GM12878 (cell line): ENCODE data around the gene FRAS1. TPM values are rescaled to one million over a fixed set of nuclear protein-coding genes. Genes with fewer than 3 reads are reported as not detected.

ENCODE experiments used
- ATAC-seq: fragments of 200-7000 bp; cut with Tn5 transposase; 3 replicates; pipeline ENCODE4 v1.9.1; 2020; ENCODE audit warnings: mild to moderate bottlenecking, moderate library complexity
- BruUV-seq: library from RNA; stranded (reverse); fragments of 400-500 nt; replicated peaks from 2 replicates; lab custom pipeline; 2021; lab: Mats Ljungman, UMichigan
- CTCF ChIA-PET: fragments of 300-600 bp; sonication (Branson Sonifier 250); formaldehyde crosslinking; extraction: SDS; loops from one replicate; lab custom pipeline; 2021; ENCODE audit warnings: inconsistent platforms; lab: Yijun Ruan, JAX
- POLR2A ChIA-PET: fragments of 350-600 bp; formaldehyde crosslinking; extraction: SDS; loops from one replicate; lab custom pipeline; 2021; ENCODE audit warnings: inconsistent platforms; lab: Charles Lee
- RAD21 ChIA-PET: fragments of 300-600 bp; sonication (Branson Sonifier 250); formaldehyde crosslinking; loops from one replicate; lab custom pipeline; 2023; ENCODE audit warnings: antibody characterized with exemption; ENCODE audit not compliant: unreplicated experiment; lab: Charles Lee
- SMC1A ChIA-PET: fragments of 300-600 bp; sonication (Branson Sonifier 250); formaldehyde crosslinking; loops from one replicate; lab custom pipeline; 2023; ENCODE audit not compliant: unreplicated experiment, uncharacterized antibody; lab: Charles Lee
- DNase-seq: peaks from one replicate; pipeline ENCODE4 v3.0.0-alpha.2; 2011; ENCODE audit warnings: low read depth, low spot score
- FAIRE-seq: peaks from 3 replicates; lab custom pipeline; 2011; peaks lifted over from hg19 to GRCh38; lab: Jason Lieb, UNC
- H2AFZ ChIP-seq: 2 replicates; pipeline ENCODE4 v1.6.0; 2011; ENCODE audit warnings: low read depth, low read length, control low read depth; ENCODE audit not compliant: control insufficient read depth
- H3K27ac ChIP-seq: 2 replicates; pipeline ENCODE4 v1.5.1; 2011; ENCODE audit warnings: control low read depth; ENCODE audit not compliant: control insufficient read depth, insufficient read depth
- H3K27me3 ChIP-seq, 2 experiments: replicated peaks in 1 of 2; 2 replicates each; pipeline versions ENCODE4 v1.6.0 to v1.6.1; 2011; ENCODE audit warnings: low read length in 1 of 2; ENCODE audit not compliant: control insufficient read depth in 2 of 2, insufficient read depth in 2 of 2
- H3K36me3 ChIP-seq, 2 experiments: 2 replicates each; pipeline ENCODE4 v1.5.1; 2011; ENCODE audit warnings: low read length in 1 of 2; ENCODE audit not compliant: control insufficient read depth in 2 of 2, insufficient read depth in 2 of 2
- H3K4me1 ChIP-seq: 2 replicates; pipeline ENCODE4 v1.6.1; 2011; ENCODE audit warnings: mild to moderate bottlenecking, low read length, moderate library complexity, mixed read lengths; ENCODE audit not compliant: control insufficient read depth, insufficient read depth
- H3K4me2 ChIP-seq: 2 replicates; pipeline ENCODE4 v1.6.0; 2011; ENCODE audit warnings: control low read depth; ENCODE audit not compliant: control insufficient read depth, insufficient read depth
- H3K4me3 ChIP-seq: fragments of 200-600 bp; sonication (generic); 2 replicates; pipeline ENCODE4 v1.5.1; 2016
- H3K79me2 ChIP-seq: 2 replicates; pipeline ENCODE4 v1.6.0; 2011; ENCODE audit warnings: low read length; ENCODE audit not compliant: control insufficient read depth, insufficient read depth
- H3K9ac ChIP-seq: 2 replicates; pipeline ENCODE4 v1.8.0; 2011; ENCODE audit warnings: low read length, control low read depth, mixed read lengths; ENCODE audit not compliant: control insufficient read depth, insufficient read depth
- H3K9me3 ChIP-seq: replicated peaks from 3 replicates; pipeline ENCODE4 v1.5.1; 2011; ENCODE audit warnings: mild to moderate bottlenecking, low read length; ENCODE audit not compliant: control insufficient read depth, insufficient read depth
- H4K20me1 ChIP-seq: 2 replicates; pipeline ENCODE4 v1.6.0; 2011; ENCODE audit not compliant: control insufficient read depth, insufficient read depth
- ATF3 ChIP-seq: IDR thresholded peaks from 2 replicates; pipeline ENCODE4 v1.6.1; 2011; ENCODE audit warnings: low read depth, mild to moderate bottlenecking, low read length, moderate library complexity, borderline replicate concordance; ENCODE audit errors: extremely low read depth
- E4F1 ChIP-seq: fragments of 450-650 bp; IDR thresholded peaks from 2 replicates; pipeline ENCODE4 v1.6.1; 2018; ENCODE audit warnings: borderline replicate concordance, mild to moderate bottlenecking; ENCODE audit not compliant: partially characterized antibody
- FOXK2 ChIP-seq: fragments of 450-650 bp; IDR thresholded peaks from 2 replicates; pipeline ENCODE4 v1.6.1; 2017; ENCODE audit warnings: mild to moderate bottlenecking, moderate library complexity
- HDGF ChIP-seq: fragments of 450-650 bp; IDR thresholded peaks from 2 replicates; pipeline ENCODE4 v1.6.1; 2016; ENCODE audit warnings: antibody characterized with exemption
- LARP7 ChIP-seq: fragments of 450-650 bp; IDR thresholded peaks from 2 replicates; pipeline ENCODE4 v1.6.1; 2017; ENCODE audit warnings: mild to moderate bottlenecking
- MTA3 ChIP-seq: IDR thresholded peaks from 2 replicates; pipeline ENCODE4 v1.6.1; 2012; ENCODE audit warnings: low read length, inconsistent platforms, borderline replicate concordance
- RAD21 ChIP-seq: IDR thresholded peaks from 2 replicates; pipeline ENCODE4 v1.6.1; 2011; ENCODE audit warnings: mild to moderate bottlenecking, low read depth, low read length, moderate library complexity; ENCODE audit not compliant: insufficient read depth
- SIN3A ChIP-seq: IDR thresholded peaks from 2 replicates; pipeline ENCODE4 v1.6.1; 2012; ENCODE audit warnings: low read depth, low read length, improper control_type of control experiment
- TCF3 ChIP-seq: IDR thresholded peaks from 2 replicates; pipeline ENCODE4 v1.6.1; 2012; ENCODE audit warnings: low read depth, mild to moderate bottlenecking, low read length, borderline replicate concordance; ENCODE audit not compliant: insufficient read depth
- WGBS: methylation state at CpG from one replicate; pipeline ENCODE4 v1.1.6; 2016; ENCODE audit warnings: low lambda C conversion rate; ENCODE audit not compliant: insufficient replicate concordance, insufficient coverage; ENCODE audit errors: missing lambda C conversion rate; 5-methylcytosine and 5-hydroxymethylcytosine counted together
- in situ Hi-C: fragments of 300-500 bp; cut with MboI; formaldehyde crosslinking; loops from 9 replicates; pipeline ENCODE4 v1.14.3; 2018; ENCODE audit warnings: mixed read lengths
- intact Hi-C: fragments of 100-400 bp; cut with micrococcal nuclease; formaldehyde crosslinking; loops from one replicate; pipeline ENCODE4 v1.14.2; 2022; ENCODE audit not compliant: unreplicated experiment
- polyA plus RNA-seq, 11 experiments: library from polyadenylated mRNA; depleted of rRNA in 4 of 11; unstranded in 6 of 11; stranded (reverse) in 5 of 11; fragments of >200 nt; fragmentation: Nextera tagmentation in 4 of 11; fragmentation: Illumina TruSeq in 1 of 11; extraction: Ambion mirVana in 4 of 11; extraction: Trizol in 1 of 11; gene quantifications; 1 replicate in 1 of 11; 2 replicates in 10 of 11; pipeline versions ENCODE4 v1.2.1 to v1.2.3, GENCODE V29; 2011 to 2016; ENCODE audit warnings: inconsistent platforms in 2 of 11, missing spikeins in 2 of 11, low read depth in 1 of 11
- total RNA-seq, 4 experiments: library from RNA; depleted of rRNA in 3 of 4; stranded (reverse); fragments of >200 nt in 3 of 4; fragmentation: Illumina TruSeq in 1 of 4; extraction: Trizol in 1 of 4; gene quantifications; 2 replicates each; pipeline versions ENCODE4 v1.2.1 to v1.2.3, GENCODE V29; 2013 to 2021

FRAS1 gene
- total and polyA plus RNA-seq, 10 of the 15 experiments (the other 5 are each of a cell fraction or from before 2014, with no cell fraction given) = 0.08 to 11.7 (median 0.20) TPM

- H3K79me2 ChIP-seq = no peaks in the 10 kb centered on the region
- H3K36me3 ChIP-seq = no peaks in the 10 kb centered on the region
- POLR2A ChIA-PET = no interaction called here
- no peak overlapping the region for H3K4me3 ChIP-seq
- H3K9me3 ChIP-seq = no peaks in the 10 kb centered on the region
- no peak for TF ChIP-seq FOXK2
- TF ChIP-seq HDGF = no peak
- no peak for TF ChIP-seq ATF3
- no peak for TF ChIP-seq E4F1
- TF ChIP-seq LARP7 = no peak
- no peak for TF ChIP-seq MTA3
- no peak for TF ChIP-seq SIN3A
- TF ChIP-seq TCF3 = no peak
- no peak for TF ChIP-seq RAD21
- H4K20me1 ChIP-seq = no peaks in the 10 kb centered on the region
- WGBS = 0% methylated on average over 2 of the region's 2 CpGs
- SMC1A ChIA-PET = interaction anchor here (1.1 to 1.4 kb wide), 2 partner anchors 10 to 55 kb away, joined by 3 to 4 read pairs; no protein-coding TSS in a partner anchor
- FAIRE-seq = no peak
- no peaks in the 10 kb centered on the region for H3K27me3 ChIP-seq
- CTCF ChIA-PET = no interaction called here
- H3K4me2 ChIP-seq = no peak overlapping the region
- no TSS peak for BruUV-seq
- in situ Hi-C loops = no loop called here
- RAD21 ChIA-PET = interaction anchor here (1.8 kb wide), 1 partner anchor 233 kb away, joined by 7 read pairs; no protein-coding TSS in a partner anchor
- H3K27ac ChIP-seq = no peak overlapping the region
- peaks cover 8% of the 10 kb centered on the region; the same call in 1 of the 2 replicates for H3K4me1 ChIP-seq
- intact Hi-C loops = loop anchor here (10.0 kb wide), 1 partner anchor 572 kb away; no protein-coding TSS in a partner anchor
- no peak overlapping the region for H2AFZ ChIP-seq
- DNase-seq = no peak
- no peak; the same call in 2 of the 3 replicates for ATAC-seq
- H3K9ac ChIP-seq = no peak overlapping the region
Measured at GRCh38 chr4:78292341-78292740, 235.2 kb downstream of the FRAS1 start.
